ENCODE results near the gene TEDC1.

Gene TEDC1

DNA sequence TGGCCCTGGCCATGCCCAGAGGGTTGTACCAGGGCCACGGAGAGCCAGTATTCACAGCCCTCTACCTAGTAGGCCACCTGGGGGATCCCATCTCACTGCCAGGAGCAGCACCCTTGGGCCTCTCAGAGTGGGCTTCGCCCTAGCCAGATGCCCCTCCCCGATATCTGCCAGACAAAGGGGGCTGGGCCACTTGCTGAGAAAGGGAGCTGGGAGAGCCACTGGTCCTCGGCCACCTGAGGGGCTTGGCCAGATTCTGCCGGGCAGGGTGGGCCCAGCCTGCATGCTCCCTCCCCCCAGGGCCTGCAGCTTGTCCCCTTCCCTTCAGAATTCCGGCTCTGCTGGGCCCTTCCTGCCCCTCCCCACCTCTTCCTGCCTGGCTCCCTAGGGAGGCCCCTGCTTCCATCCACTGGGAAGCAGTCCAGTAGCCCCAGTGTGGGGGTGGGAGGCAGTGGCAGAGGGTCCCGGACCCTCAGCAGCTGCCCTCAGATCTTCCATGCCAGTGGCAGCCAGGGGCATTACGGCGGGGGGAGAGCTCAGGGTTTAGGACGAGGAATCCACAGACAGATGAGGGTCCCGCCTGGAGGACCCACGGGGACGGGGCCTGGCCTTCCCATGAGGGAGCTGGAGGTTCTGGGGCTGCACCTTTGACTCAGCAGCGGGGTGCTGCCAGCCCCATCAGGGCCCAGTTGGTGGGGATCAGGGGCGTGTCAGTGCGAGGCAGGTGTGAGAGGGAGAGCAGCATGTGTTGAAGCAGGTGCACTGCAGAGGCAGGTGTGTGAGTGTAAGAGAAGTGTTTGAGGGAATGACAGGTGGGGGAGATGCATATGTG lies 14.0 kb upstream of the TEDC1 start:
- H3K36me3 ChIP-seq: no peaks in the 10 kb centered on the region

DNA sequence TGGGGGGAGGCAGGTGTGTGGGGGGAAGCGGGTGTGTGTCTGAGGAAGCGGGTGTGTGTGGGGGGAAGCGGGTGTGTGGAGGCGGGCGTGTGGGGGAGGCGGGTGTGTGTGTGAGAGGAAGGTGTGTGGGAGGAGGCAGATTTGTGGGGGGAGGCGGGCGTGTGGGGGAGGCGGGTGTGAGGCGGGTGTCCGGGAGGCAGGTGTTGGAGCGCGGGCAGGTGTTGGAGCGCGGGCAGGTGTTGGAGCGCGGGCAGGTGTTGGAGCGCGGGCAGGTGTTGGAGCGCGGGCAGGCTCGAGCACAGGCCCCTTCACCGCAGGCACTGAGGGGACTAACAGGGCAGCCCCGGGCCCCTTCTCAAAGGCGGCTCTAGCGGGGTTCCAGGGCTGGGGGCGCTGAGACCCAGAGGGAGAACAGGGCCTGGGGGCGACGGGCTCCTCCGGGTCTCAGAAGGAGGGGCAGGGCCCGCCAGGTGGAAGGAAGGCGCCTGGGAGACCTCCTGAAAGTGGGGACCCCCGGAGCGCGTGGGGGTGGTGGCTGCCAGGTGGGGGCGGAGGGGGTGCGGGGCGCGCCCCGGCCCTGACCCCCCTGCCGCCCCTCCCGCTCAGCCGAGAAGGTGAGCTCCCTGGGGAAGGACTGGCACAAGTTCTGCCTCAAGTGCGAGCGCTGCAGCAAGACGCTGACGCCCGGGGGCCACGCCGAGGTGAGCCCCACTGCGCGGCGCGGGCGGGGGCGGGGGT lies 13.2 kb upstream of the TEDC1 start:
- peaks cover 99% of the 10 kb centered on the region for H3K27me3 ChIP-seq

More for the DNA sequence above, 14.0 kb upstream of the TEDC1 start:
- H3K9me3 ChIP-seq: no peaks in the 10 kb centered on the region
- no peak for TF ChIP-seq CTCF (IDR thresholded peaks at IDR 0.05)
- H3K27ac ChIP-seq: no peak overlapping the region
- H3K4me3 ChIP-seq (ENCODE audit: low read depth in 1 of 2, low read length in 1 of 2): no peak overlapping the region
- peaks cover 19 to 32% of the 10 kb centered on the region in 2 experiments for H3K4me1 ChIP-seq (ENCODE audit: control insufficient read depth in 1 of 2, insufficient read depth in 1 of 2, low read depth in 1 of 2, low read length in 1 of 2)
- H3K27me3 ChIP-seq: peaks cover 99% of the 10 kb centered on the region

GRCh38 chr14:105478398-105479251 lies 12.4 kb upstream of the TEDC1 start:
- no peak for TF ChIP-seq CTCF (IDR thresholded peaks at IDR 0.05)

More for the DNA sequence above, 13.2 kb upstream of the TEDC1 start:
- no peak overlapping the region for H3K4me3 ChIP-seq (ENCODE audit: low read depth in 1 of 2, low read length in 1 of 2)
- TF ChIP-seq CTCF (IDR thresholded peaks at IDR 0.05): no peak
- H3K9me3 ChIP-seq: no peaks in the 10 kb centered on the region
- H3K36me3 ChIP-seq: no peaks in the 10 kb centered on the region
- H3K27ac ChIP-seq: no peak overlapping the region
- peaks cover 23 to 34% of the 10 kb centered on the region in 2 experiments for H3K4me1 ChIP-seq (ENCODE audit: control insufficient read depth in 1 of 2, insufficient read depth in 1 of 2, low read depth in 1 of 2, low read length in 1 of 2)

DNA sequence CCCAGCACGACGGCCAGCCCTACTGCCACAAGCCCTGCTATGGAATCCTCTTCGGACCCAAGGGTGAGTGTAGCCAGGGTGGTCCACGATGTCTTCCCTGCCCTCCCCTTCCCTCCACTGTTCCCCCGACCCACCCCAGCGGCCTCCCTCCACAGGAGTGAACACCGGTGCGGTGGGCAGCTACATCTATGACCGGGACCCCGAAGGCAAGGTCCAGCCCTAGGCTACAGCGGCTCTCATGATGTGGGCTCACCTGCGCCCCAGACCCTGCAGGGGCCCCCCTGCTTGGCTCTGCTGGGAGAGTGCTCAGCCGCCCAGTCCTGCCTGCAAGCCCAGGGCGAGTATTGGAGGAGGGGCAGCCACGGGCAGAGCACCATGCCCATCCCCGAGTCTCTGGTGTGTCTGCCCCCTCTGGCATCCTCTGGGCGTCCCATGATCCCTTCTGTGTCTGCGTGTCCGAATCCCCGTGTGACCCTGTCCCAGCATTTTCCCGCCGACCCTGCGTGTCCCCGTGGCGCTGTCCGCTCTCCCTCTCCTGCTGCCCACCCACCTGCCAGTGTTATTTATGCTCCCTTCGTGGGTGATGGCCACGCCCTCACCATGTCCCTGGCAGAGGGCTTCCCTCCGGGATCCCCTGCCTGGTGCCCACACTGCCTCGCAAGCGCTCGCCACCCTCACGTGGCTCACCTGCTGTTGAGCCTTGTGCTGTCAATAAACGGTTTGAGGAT lies 11.5 kb upstream of the TEDC1 start:
- peaks cover 100% of the 10 kb centered on the region for H3K27me3 ChIP-seq

More at GRCh38 chr14:105478398-105479251, 12.4 kb upstream of the TEDC1 start:
- Histone ChIP-seq H3K27me3 (peaks cover 99% of the 10 kb centered on the region), H3K4me3 (ENCODE audit: low read depth in 1 of 2, low read length in 1 of 2) (no peak overlapping the region), H3K9me3 (no peaks in the 10 kb centered on the region), H3K36me3 (no peaks in the 10 kb centered on the region), H3K27ac (no peak overlapping the region), H3K4me1 (ENCODE audit: control insufficient read depth in 1 of 2, insufficient read depth in 1 of 2, low read depth in 1 of 2, low read length in 1 of 2) (peaks cover 22 to 33% of the 10 kb centered on the region in 2 experiments)

More for the DNA sequence above, 11.5 kb upstream of the TEDC1 start:
- Histone ChIP-seq H3K9me3 (no peaks in the 10 kb centered on the region), H3K27ac (no peak overlapping the region), H3K4me3 (ENCODE audit: low read depth in 1 of 2, low read length in 1 of 2) (no peak overlapping the region), H3K36me3 (no peaks in the 10 kb centered on the region), H3K4me1 (ENCODE audit: control insufficient read depth in 1 of 2, insufficient read depth in 1 of 2, low read depth in 1 of 2, low read length in 1 of 2) (peaks cover 18 to 26% of the 10 kb centered on the region in 2 experiments)
- no peak for TF ChIP-seq CTCF (IDR thresholded peaks at IDR 0.05)
